ENCODE measurements around the gene CGB1. TPM values are rescaled to one million over a fixed set of nuclear protein-coding genes. Genes with fewer than 3 reads are reported as not detected.

Gene CGB1
- polyA plus RNA-seq, 1 donor (not counting 4 experiments of a cell fraction or from before 2014, with no cell fraction given), result not detected

- TF ChIP-seq CTCF (optimal IDR thresholded peaks at IDR 0.05 in 1 of 3, IDR thresholded peaks at IDR 0.05 in 1 of 3, conservative IDR thresholded peaks at IDR 0.05 in 1 of 3; ENCODE audit: extremely low read depth in 1 of 3, insufficient read depth in 2 of 3, low read length in 3 of 3), result peak; percentile 80 to 99 (median 82)
- no peak for TF ChIP-seq EZH2 (IDR thresholded peaks at IDR 0.05; ENCODE audit: low read length)
- Histone ChIP-seq H3K4me2 (ENCODE audit: control insufficient read depth, extremely low read depth, insufficient read depth, low read depth, low read length) (peak within 1 kb of the TSS; percentile 88), H3K27me3 (ENCODE audit: control insufficient read depth, extremely low read depth, insufficient read depth, low read length) (no peaks in the 10 kb centered on the region), H2AFZ (ENCODE audit: control insufficient read depth, low read length) (peak within 1 kb of the TSS; percentile 80), H3K9me1 (ENCODE audit: control insufficient read depth, extremely low read depth, insufficient read depth, low read length) (peaks cover 3% of the 10 kb centered on the region), H4K20me1 (ENCODE audit: control insufficient read depth, extremely low read depth, insufficient read depth, low read length) (no peaks in the 10 kb centered on the region), H3K4me3 (ENCODE audit: control insufficient read depth in 2 of 3, extremely low read depth in 1 of 3, insufficient read depth in 2 of 3, low read depth in 1 of 3, low read length in 3 of 3) (peak within 1 kb of the TSS; percentile 76 to 98 (median 95)), H3K9me3 (ENCODE audit: control insufficient read depth, low read depth, low read length) (no peaks in the 10 kb centered on the region), H3K27ac (ENCODE audit: control insufficient read depth, insufficient read depth, low read length) (peak within 1 kb of the TSS; percentile 92), H3K79me2 (ENCODE audit: control insufficient read depth, insufficient read depth, low read length) (peaks cover 75% of the 10 kb centered on the region), H3K36me3 (ENCODE audit: control insufficient read depth in 2 of 2, extremely low read depth in 1 of 2, insufficient read depth in 2 of 2, low read length in 2 of 2) (peaks cover 18 to 22% of the 10 kb centered on the region in 2 experiments), H3K9ac (ENCODE audit: control insufficient read depth, extremely low read depth, insufficient read depth, low read length) (peak within 1 kb of the TSS; percentile 95), H3K4me1 (ENCODE audit: control insufficient read depth, extremely low read depth, insufficient read depth, low read length) (peaks cover 15% of the 10 kb centered on the region)
- DNase-seq (ENCODE audit: low read depth, low spot score) (peak; percentile 96), FAIRE-seq (peak; percentile 95)
- dilution Hi-C loops (cut with MboI; ENCODE audit: extremely low pct_ligation_motif_present, low sequenced_read_pairs), result no loop called here
These were observed 43.3 kb downstream of the CGB1 start, which contains the start of the genes GYS1 and RUVBL2 for GRCh38 chr19:48993175-48994034. Gene GYS1, minus strand, starts transcription at chr19:48993309. Its CDS starts 197 bp downstream, at chr19:48993112. Gene RUVBL2, plus strand, starts transcription at chr19:48993887. Its CDS starts 25 bp downstream, at chr19:48993912.

- H3K36me3 ChIP-seq (ENCODE audit: control insufficient read depth in 2 of 2, extremely low read depth in 1 of 2, insufficient read depth in 2 of 2, low read length in 2 of 2), result peaks cover 23 to 24% of the 10 kb centered on the region in 2 experiments
- no peaks in the 10 kb centered on the region for H4K20me1 ChIP-seq (ENCODE audit: control insufficient read depth, extremely low read depth, insufficient read depth, low read length)
- peaks cover 72% of the 10 kb centered on the region for H3K79me2 ChIP-seq (ENCODE audit: control insufficient read depth, insufficient read depth, low read length)
- H3K9me1 ChIP-seq (ENCODE audit: control insufficient read depth, extremely low read depth, insufficient read depth, low read length), result peaks cover 3% of the 10 kb centered on the region
- no peaks in the 10 kb centered on the region for H3K9me3 ChIP-seq (ENCODE audit: control insufficient read depth, low read depth, low read length)
- peak overlapping the region; percentile 53 for H2AFZ ChIP-seq (ENCODE audit: control insufficient read depth, low read length)
- TF ChIP-seq CTCF (optimal IDR thresholded peaks at IDR 0.05 in 1 of 3, IDR thresholded peaks at IDR 0.05 in 1 of 3, conservative IDR thresholded peaks at IDR 0.05 in 1 of 3; ENCODE audit: extremely low read depth in 1 of 3, insufficient read depth in 2 of 3, low read length in 3 of 3) (no peak), EZH2 (IDR thresholded peaks at IDR 0.05; ENCODE audit: low read length) (no peak)
- DNase-seq (ENCODE audit: low read depth, low spot score) (no peak), FAIRE-seq (no peak)
- no peaks in the 10 kb centered on the region for H3K27me3 ChIP-seq (ENCODE audit: control insufficient read depth, extremely low read depth, insufficient read depth, low read length)
- dilution Hi-C loops (cut with MboI; ENCODE audit: extremely low pct_ligation_motif_present, low sequenced_read_pairs), result no loop called here
- peak overlapping the region; percentile 92 for H3K27ac ChIP-seq (ENCODE audit: control insufficient read depth, insufficient read depth, low read length)
- peaks cover 15% of the 10 kb centered on the region for H3K4me1 ChIP-seq (ENCODE audit: control insufficient read depth, extremely low read depth, insufficient read depth, low read length)
- H3K4me2 ChIP-seq (ENCODE audit: control insufficient read depth, extremely low read depth, insufficient read depth, low read depth, low read length), result peak overlapping the region; percentile 88
- H3K9ac ChIP-seq (ENCODE audit: control insufficient read depth, extremely low read depth, insufficient read depth, low read length), result peak overlapping the region; percentile 95
- H3K4me3 ChIP-seq (ENCODE audit: control insufficient read depth in 2 of 3, extremely low read depth in 1 of 3, insufficient read depth in 2 of 3, low read depth in 1 of 3, low read length in 3 of 3), result peak overlapping the region; percentile 76 to 98 (median 95)
These were observed 44.0 kb downstream of the CGB1 start for GRCh38 chr19:48992581-48993174.
